PC-3 (cell line): ENCODE measurements around the gene SH3PXD2A.

ENCODE experiments used
- CTCF ChIP-seq: fragments of 300-600 bp; sonication (generic); conservative IDR thresholded peaks from 2 replicates; pipeline ENCODE4 v1.5.1; 2017; ENCODE audit warnings: antibody characterized with exemption, low read depth, mild to moderate bottlenecking, low read length
- EZH2phosphoT487 ChIP-seq: fragments of 300-600 bp; sonication (generic); IDR thresholded peaks from 2 replicates; pipeline ENCODE4 v1.6.1; 2018; ENCODE audit warnings: mild to moderate bottlenecking, antibody characterized with exemption, low read length, borderline replicate concordance

DNA sequence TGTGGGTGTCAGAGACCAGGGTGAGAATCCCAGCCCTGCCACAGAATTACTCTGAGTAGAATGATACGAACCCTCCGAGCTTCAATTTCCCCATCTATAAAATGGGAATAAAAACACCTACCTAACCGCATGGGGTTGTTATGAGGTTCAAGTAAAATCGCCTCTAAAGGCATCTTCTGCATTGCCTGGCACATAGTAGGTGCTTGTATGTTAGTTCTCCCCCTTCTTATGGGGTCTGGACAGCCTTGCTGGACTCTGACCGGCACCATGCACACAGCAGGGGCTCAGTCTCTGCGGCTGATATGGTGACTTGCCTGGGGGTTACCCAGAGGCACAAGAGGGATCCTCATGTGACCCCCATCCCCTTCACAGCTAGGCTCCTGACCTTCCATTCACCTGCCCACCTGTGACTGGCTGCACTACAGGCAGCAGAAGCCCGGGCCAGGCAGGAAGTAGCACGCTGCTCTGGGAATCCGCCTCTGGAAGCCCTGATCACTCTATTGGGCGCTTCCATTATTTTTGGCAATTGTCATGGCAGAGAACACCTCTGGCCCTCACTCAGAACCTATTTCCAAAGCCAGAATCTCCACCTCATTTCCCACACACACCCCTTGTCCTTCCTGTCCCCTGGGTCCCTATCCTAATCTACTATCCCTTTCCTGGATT, 6.0 kb downstream of the SH3PXD2A start:
- TF ChIP-seq EZH2phosphoT487 (no peak), CTCF (no peak)
